Measurements from ENCODE around the gene TLR5. TPM values are rescaled to one million over a fixed set of nuclear protein-coding genes. Genes with fewer than 3 reads are reported as not detected.

TLR5 gene
- total RNA-seq, 1 experiment from 2014 or later, result 1.8 TPM

- TF ChIP-seq, protein P1, sequence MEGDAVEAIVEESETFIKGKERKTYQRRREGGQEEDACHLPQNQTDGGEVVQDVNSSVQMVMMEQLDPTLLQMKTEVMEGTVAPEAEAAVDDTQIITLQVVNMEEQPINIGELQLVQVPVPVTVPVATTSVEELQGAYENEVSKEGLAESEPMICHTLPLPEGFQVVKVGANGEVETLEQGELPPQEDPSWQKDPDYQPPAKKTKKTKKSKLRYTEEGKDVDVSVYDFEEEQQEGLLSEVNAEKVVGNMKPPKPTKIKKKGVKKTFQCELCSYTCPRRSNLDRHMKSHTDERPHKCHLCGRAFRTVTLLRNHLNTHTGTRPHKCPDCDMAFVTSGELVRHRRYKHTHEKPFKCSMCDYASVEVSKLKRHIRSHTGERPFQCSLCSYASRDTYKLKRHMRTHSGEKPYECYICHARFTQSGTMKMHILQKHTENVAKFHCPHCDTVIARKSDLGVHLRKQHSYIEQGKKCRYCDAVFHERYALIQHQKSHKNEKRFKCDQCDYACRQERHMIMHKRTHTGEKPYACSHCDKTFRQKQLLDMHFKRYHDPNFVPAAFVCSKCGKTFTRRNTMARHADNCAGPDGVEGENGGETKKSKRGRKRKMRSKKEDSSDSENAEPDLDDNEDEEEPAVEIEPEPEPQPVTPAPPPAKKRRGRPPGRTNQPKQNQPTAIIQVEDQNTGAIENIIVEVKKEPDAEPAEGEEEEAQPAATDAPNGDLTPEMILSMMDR (IDR thresholded peaks at IDR 0.05; ENCODE audit: insufficient read depth in 1 of 2, low read depth in 1 of 2, low read length in 1 of 2, severe bottlenecking in 1 of 2, unreplicated experiment in 1 of 2), result no peak
- Mint-ChIP-seq H3K4me3 (ENCODE audit: unreplicated experiment) (no peak overlapping the region), H3K9me3 (ENCODE audit: unreplicated experiment) (no peaks in the 10 kb centered on the region), H3K27ac (ENCODE audit: unreplicated experiment) (no peak overlapping the region), H3K4me1 (ENCODE audit: low read depth, unreplicated experiment) (peaks cover 27% of the 10 kb centered on the region), H3K27me3 (ENCODE audit: insufficient read depth, unreplicated experiment) (no peaks in the 10 kb centered on the region), H3K36me3 (ENCODE audit: insufficient read depth, unreplicated experiment) (peaks cover 6% of the 10 kb centered on the region)
- intact Hi-C loops (cut with micrococcal nuclease; ENCODE audit: unreplicated experiment), result no loop called here
- BruUV-seq (replicated peaks), result no TSS peak
- DNase-seq, result no peak
- Histone ChIP-seq H3K9me3 (no peaks in the 10 kb centered on the region), H3K27me3 (replicated peaks; ENCODE audit: control insufficient read depth, insufficient read depth, low read length) (no peaks in the 10 kb centered on the region), H3K4me1 (peaks cover 7% of the 10 kb centered on the region; the same call in 1 of the 2 replicates), H3K36me3 (ENCODE audit: control insufficient read depth, insufficient read depth, low read length) (no peaks in the 10 kb centered on the region), H3K4me3 (ENCODE audit: low read depth, low read length) (no peak overlapping the region)
- CTCF ChIA-PET, result no interaction called here
- POLR2A ChIA-PET, result no interaction called here
Measured at GRCh38 chr1:223087291-223088255, 55.5 kb downstream of the TLR5 start.

GRCh38 chr1:223084464-223084866 lies 58.6 kb downstream of the TLR5 start:
- Histone ChIP-seq H3K27me3 (replicated peaks; ENCODE audit: control insufficient read depth, insufficient read depth, low read length) (no peaks in the 10 kb centered on the region), H3K4me1 (peaks cover 7% of the 10 kb centered on the region; the same call in 1 of the 2 replicates), H3K9me3 (no peaks in the 10 kb centered on the region), H3K4me3 (ENCODE audit: low read depth, low read length) (no peak overlapping the region), H3K36me3 (ENCODE audit: control insufficient read depth, insufficient read depth, low read length) (no peaks in the 10 kb centered on the region)
- ChIA-PET CTCF (no interaction called here), POLR2A (no interaction called here)
- DNase-seq, result no peak
- Mint-ChIP-seq H3K27me3 (ENCODE audit: insufficient read depth, unreplicated experiment) (no peaks in the 10 kb centered on the region), H3K4me3 (ENCODE audit: unreplicated experiment) (no peak overlapping the region), H3K36me3 (ENCODE audit: insufficient read depth, unreplicated experiment) (no peaks in the 10 kb centered on the region), H3K27ac (ENCODE audit: unreplicated experiment) (no peak overlapping the region), H3K4me1 (ENCODE audit: low read depth, unreplicated experiment) (peaks cover 33% of the 10 kb centered on the region), H3K9me3 (ENCODE audit: unreplicated experiment) (no peaks in the 10 kb centered on the region)
- no TSS peak for BruUV-seq (replicated peaks)
- TF ChIP-seq, protein P1 (IDR thresholded peaks at IDR 0.05; ENCODE audit: insufficient read depth in 1 of 2, low read depth in 1 of 2, low read length in 1 of 2, severe bottlenecking in 1 of 2, unreplicated experiment in 1 of 2), result no peak
- intact Hi-C loops (cut with micrococcal nuclease; ENCODE audit: unreplicated experiment), result loop anchor here (5.0 kb wide), 1 partner anchor 172 kb away; no protein-coding TSS in a partner anchor

- CTCF ChIA-PET, result no interaction called here
- Histone ChIP-seq H3K27me3 (replicated peaks; ENCODE audit: control insufficient read depth, insufficient read depth, low read length) (no peaks in the 10 kb centered on the region), H3K36me3 (ENCODE audit: control insufficient read depth, insufficient read depth, low read length) (no peaks in the 10 kb centered on the region), H3K9me3 (no peaks in the 10 kb centered on the region), H3K4me1 (peaks cover 6% of the 10 kb centered on the region; the same call in 1 of the 2 replicates), H3K4me3 (ENCODE audit: low read depth, low read length) (no peak overlapping the region)
- intact Hi-C loops (cut with micrococcal nuclease; ENCODE audit: unreplicated experiment), result loop anchor here (5.0 kb wide), 1 partner anchor 172 kb away; no protein-coding TSS in a partner anchor
- POLR2A ChIA-PET, result no interaction called here
- no peak overlapping the region for H3K27ac Mint-ChIP-seq (ENCODE audit: unreplicated experiment)
- no peak for DNase-seq
- no TSS peak for BruUV-seq (replicated peaks)
- TF ChIP-seq, protein P1 (IDR thresholded peaks at IDR 0.05; ENCODE audit: insufficient read depth in 1 of 2, low read depth in 1 of 2, low read length in 1 of 2, severe bottlenecking in 1 of 2, unreplicated experiment in 1 of 2), result no peak
- H3K4me3 Mint-ChIP-seq (ENCODE audit: unreplicated experiment), result no peak overlapping the region
- H3K36me3 Mint-ChIP-seq (ENCODE audit: insufficient read depth, unreplicated experiment), result no peaks in the 10 kb centered on the region
- H3K9me3 Mint-ChIP-seq (ENCODE audit: unreplicated experiment), result no peaks in the 10 kb centered on the region
- H3K27me3 Mint-ChIP-seq (ENCODE audit: insufficient read depth, unreplicated experiment), result no peaks in the 10 kb centered on the region
- H3K4me1 Mint-ChIP-seq (ENCODE audit: low read depth, unreplicated experiment), result peaks cover 28% of the 10 kb centered on the region
Measured at GRCh38 chr1:223083831-223084230, 59.2 kb downstream of the TLR5 start.
